Measurements from ENCODE around the gene HGD.
"Not testable (repeated sequence)": the region's sequence is repeated elsewhere in the genome, so short reads cannot be mapped to it uniquely, and the experiment has no call there.

The HGD gene

DNA sequence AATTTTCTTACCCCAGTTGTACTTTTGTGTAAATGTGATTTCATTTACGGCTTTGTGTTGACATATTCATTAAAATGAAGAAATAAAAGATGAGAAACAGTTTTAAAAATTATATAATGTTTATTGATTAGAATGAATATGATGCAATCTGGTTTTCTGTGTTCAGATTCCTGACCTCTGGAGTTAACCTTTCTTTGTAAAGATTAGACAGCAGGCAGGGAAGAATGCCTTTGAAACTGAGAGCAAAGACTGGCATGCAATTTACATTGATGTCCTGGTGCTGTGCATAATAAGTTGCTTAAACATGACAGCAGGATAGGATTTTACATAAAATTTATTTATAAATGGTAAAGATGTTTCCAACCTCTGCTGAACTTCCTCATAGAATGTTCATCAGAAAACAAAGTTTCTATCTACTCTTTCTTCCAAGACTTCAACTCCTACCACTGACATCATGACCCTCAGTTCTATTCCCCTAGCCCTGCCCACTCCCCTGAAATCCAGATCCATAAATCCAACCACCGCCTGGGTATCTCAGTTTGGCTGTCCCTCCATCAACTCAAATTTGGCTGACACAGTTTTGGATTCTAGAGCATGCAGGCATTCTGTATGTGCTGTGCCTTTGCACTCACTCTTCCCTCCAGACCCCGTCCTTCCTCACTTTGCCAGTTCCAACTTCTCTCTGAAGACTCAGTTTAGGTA, 1.7 kb downstream of the HGD start:
- no peak for DNase-seq (ENCODE audit: low read depth in 2 of 2)

DNA sequence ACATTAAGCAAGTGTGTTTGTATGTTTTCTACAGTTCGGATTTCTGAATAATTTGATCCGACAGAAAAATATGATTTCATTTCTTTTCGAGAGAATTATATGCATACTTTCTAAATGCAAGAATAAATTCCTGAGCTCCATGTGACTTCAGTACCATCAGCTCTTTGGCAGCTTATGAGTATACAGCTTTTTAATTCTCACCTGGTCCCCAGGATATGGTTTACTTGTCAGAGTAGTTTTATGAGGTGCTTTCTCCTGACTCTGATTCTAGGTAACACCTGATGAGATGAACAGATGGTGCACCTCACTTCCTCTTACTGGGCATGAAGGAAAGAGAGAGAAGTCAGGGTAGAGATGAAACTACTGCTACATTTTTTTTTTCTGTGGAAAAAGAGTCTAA, 3.1 kb downstream of the HGD start:
- DNase-seq (ENCODE audit: low read depth in 2 of 2): no peak

DNA sequence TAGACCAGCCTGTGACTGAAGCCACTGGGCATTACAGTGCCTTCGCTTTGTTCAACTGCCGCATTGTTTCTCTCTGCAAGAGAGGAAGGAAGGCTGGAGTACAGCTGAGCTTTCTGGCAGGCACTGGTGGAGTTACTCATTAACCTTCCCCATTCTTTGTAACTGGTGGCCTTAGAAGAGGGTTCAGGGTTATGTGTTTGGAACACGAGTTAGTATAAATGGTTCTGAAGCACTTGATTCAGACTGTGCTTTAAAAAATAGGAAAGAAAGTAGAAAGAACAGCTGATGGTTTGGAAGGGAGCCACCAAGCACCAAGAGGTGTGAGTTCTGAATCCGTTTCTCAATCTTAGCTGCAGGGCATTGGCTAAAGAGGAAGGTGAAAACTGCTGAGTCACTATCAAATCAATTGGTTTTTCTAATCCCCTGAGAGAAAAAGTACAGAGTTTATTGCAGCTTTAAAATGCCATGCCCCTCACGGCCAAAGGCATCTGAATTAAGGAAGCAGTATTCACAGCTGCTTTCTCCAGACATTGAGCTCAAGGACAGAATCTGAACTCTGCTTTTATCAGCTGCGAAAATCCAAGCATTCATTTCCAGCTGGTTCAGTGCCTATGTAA, 3.6 kb downstream of the HGD start:
- DNase-seq (ENCODE audit: low read depth in 2 of 2): no peak

DNA sequence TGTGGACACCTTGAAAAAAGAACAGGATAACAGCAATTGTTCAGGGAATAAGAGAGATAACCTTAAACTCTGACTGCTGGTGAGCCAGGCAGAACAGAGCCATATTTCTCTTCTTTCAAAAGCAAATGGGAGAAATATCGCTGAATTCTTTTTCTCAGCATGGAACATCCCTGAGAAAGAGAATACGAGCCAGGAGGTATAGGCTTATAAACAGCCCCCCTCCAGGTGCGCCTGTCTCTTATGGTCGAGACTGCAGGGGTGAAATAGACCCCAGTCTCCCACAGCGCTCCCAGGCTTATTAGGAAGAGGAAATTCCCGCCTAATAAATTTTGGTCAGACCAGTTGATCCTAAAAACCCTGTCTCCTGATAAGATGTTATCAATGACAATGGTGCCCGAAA, 4.8 kb downstream of the HGD start:
- not testable (repeated sequence) for DNase-seq (ENCODE audit: low read depth in 2 of 2)

DNA sequence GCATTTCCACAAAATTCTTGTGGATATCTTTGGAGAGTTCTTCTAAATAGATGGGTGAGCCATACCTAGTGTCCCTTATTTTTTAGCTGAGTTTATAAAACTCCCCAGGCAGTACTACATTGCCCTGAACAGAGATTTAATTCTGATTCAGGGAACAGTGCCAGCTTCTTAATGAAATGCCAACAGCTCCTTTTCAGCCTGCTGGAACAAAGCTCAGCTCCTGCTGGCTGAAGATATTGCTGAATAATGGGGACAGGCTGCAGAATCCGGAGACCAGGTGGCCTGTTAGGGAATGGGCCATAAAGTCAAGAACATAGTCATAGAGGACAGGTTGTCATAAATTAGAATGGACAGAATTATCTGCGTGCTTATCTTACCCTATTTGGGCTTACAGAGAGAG, 8.9 kb downstream of the HGD start:
- DNase-seq (ENCODE audit: low read depth in 2 of 2): no peak

DNA sequence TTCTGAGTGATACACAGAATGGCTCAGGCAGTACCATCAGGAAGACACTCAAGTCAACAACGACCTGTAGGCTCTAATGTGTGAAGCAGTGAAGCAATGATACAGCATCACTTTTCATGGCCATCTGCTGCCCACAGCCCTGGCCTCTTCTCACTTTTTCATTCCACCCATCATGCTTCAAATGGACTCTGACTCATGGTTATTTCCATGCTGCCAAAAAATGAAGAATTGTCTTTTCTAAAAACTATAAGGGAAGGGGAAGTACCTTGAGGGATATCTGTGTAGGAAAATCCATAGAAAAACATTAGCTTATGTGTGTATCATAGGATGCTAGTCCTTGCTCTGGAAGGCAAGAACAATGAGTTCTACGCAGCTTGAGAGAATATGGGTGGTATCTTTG, 11.5 kb downstream of the HGD start:
- no peak for DNase-seq (ENCODE audit: low read depth in 2 of 2)

DNA sequence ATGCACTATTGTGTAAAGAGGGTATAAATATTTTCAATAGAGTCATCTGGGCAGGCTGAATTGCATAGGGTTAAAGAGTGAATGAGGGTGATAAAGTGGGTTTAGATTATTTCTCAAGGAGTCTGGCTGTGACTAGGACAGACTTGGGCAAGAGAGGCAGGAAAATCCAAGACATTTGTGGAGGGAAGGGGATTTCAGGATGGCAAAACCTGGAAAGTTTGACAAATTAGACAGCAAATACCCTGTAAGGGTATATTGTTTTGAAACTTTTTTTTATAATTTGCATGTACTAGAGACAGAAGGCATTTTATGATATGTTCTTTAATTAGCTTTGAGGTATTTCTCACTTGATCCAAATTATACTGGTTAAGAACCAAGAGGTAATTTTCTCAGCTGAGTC, 17.1 kb downstream of the HGD start:
- DNase-seq (ENCODE audit: low read depth in 2 of 2): no peak

DNA sequence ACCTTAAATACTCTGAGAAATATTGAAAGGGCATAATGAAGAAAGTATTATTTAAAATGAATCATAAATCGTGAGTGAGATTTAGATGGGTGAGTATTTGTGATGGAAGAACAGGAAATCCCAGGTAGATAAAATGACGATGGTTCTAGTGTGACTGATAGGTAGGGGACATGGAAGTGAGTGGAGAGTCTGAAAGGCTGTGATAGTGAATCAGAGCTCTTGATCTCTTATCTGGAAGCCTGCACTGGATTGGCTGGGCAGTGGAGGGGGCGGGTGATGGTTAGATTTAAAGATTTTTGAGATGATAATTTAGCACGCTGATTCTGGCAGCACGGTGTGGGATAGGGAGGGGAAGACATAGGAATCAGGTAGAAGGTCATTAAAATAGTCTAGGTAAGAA, 20.1 kb downstream of the HGD start:
- DNase-seq (ENCODE audit: low read depth in 2 of 2): no peak

GRCh38 chr3:120661106-120661905, 20.7 kb downstream of the HGD start:
- DNase-seq (ENCODE audit: low read depth in 2 of 2): no peak

DNA sequence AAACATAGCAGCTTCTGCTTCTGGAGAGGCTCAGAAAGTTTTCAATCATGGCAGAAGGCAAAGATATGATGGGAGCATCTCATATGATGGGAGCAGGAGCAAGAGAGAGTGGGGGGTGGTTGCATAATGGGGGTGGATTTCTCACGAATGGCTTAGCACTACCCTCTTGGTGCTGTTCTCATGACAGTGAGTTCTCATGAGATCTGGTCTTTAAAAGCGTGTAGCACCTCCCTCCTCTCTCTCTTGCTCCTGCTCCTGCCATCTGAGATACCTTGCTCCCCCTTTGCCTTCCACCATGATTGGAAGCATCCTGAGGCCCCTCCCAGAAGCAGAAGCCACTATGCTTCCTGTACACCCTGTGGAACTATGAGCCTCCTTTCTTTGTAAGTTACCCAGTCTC, 22.2 kb downstream of the HGD start:
- DNase-seq (ENCODE audit: low read depth in 2 of 2): no peak

GRCh38 chr3:120659285-120659684, 22.8 kb downstream of the HGD start:
- DNase-seq (ENCODE audit: low read depth in 2 of 2): no peak

DNA sequence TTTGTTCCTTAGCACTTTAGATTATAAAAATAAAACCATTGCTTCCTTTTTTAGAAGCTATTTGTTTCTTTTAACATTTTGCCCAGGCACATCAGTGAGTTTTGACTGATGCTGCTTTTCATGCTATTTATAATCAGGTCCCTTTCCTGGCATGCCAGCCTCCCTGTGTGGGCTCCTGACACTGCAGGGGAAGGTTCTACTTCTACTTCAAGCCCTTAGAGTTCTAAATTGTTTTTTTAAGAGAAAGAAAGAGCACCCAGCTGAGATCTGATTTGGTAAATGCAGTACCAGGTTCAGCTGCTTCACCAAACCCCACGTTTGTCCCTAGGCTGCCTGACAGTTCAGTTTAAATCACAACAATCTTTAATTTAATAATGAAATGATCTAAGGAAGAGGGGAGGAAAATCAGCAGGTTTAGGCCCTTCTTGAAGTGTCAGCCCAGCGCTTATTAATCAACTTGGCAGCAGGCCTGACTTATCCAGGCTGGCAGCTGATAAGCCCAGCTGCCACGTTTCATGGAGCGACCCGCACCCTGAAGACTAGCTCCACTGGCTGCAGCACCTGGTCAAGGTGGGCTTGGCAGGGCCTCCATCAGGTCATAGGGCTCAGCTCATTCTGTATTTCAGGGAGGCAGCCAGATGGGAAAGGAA, 29.0 kb downstream of the HGD start:
- no peak for DNase-seq (ENCODE audit: low read depth in 2 of 2)

- no peak for DNase-seq (ENCODE audit: low read depth in 2 of 2)
These were observed 29.8 kb downstream of the HGD start for GRCh38 chr3:120652281-120652680.

DNA sequence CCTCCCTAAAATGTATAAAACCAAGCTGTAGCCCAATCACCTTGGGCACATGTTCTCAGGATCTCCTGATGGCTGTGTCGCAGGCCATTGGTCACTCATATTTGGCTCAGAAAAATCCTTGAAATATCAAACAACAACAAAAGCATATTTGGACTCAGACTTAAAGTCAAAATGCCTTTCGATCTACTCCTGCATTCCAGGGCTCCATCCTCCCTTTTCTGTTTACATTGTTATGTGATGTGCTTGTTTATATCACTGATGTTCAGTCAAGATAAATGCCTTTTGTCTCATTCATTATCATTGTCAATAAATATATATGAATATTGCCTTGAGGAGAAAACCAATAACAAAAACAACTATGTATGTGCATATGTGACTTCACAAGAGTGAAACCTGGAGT, 31.7 kb downstream of the HGD start:
- no peak for DNase-seq (ENCODE audit: low read depth in 2 of 2)

DNA sequence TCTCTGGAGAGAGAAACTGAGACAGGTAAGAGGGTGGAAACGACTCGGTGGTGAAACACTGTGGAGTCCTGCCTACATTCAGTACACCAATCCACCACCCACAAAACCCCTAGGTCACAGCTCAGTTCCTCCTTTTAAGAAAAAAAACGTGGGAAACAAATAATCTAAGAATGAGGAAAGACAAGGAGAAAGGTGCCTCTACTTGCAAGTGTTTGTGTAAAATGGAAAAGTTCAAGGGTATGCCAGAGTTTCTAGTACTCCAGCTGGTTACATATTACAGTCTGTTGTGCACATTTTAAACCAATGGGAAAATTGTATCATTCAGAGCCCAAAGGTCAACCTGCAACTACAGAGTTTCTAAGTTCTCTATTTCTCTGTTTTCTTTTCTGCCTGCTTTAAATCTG, 32.2 kb downstream of the HGD start:
- no peak for DNase-seq (ENCODE audit: low read depth in 2 of 2)

DNA sequence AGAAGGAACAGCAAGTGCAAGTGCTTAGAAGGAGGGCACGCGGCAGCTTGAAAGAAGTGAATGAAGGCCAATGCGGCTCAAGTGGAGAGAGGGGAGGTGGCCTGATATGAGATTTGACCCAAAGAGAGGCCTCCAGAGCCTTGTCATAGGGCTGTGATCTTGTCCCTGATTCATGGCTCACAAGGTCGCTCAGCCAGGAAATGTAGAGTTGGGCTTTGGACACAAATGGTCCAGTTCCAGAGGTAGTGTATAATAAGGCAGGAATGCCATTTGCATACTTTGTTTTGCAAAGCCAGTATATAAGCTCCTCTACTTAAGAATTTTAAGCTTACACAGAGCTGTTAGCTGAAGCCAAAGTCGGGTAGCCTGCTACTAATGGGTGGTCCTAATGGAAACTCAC, 33.7 kb downstream of the HGD start:
- no peak for DNase-seq (ENCODE audit: low read depth in 2 of 2)

DNA sequence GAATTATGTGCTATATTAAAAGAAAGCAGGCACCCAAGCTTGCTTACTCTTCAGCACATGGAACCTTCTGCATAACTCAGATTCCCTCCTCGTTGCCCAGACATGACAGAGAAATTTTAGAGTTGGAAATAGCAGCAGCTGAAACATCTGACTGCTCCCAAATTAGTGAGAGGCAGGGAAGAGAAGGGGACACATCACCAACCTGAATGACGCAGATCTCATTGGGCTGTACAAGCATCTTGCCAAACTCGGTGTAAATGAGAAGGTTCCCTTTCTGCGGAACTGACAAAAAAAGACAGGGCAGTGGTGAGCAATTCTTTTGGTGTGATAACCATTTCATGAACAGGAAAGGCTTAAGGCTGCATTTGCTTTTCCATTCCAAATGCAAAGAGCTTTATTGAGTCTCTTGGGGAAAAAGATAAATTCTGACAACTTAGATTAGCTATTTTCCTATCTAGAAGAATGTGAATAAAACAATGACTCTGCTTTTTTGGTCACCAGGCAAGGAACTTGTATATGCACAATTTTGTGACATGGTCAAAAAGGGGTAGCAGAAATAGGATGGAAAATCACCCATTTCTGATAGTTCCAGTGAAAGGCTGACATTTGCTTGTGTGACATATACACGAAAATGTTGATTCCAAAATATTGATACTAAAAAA, 35.1 kb downstream of the HGD start:
- no peak for DNase-seq (ENCODE audit: low read depth in 2 of 2)

GRCh38 chr3:120645083-120645845, 36.8 kb downstream of the HGD start:
- DNase-seq (ENCODE audit: low read depth in 2 of 2): no peak

DNA sequence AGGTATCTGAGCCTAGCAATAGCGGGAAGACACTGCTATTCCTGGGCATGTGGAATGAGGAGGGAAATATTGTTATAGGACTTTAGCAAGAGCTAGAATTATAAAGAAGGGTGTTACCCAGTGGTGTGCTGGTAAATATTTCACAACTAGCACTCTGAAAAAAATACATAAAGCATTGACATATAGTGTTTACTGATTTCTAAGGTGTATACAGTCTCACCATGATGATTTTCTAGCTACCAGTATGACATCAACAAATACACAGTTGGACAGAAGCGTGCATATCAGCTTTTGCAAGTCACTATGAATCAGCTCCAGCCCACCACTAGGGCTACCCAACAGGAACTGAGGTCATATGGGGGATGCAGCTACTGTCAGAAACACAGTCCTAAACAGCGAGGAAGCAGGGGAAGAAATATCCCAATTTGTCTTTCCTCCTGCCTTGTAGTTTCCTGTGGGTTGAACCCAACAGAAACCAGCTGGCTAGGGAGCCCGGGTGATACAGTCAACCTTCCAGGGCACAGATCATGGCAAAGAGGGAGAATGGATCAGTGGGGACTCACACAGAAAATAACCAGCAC, 39.6 kb downstream of the HGD start:
- no peak for DNase-seq (ENCODE audit: low read depth in 2 of 2)

DNA sequence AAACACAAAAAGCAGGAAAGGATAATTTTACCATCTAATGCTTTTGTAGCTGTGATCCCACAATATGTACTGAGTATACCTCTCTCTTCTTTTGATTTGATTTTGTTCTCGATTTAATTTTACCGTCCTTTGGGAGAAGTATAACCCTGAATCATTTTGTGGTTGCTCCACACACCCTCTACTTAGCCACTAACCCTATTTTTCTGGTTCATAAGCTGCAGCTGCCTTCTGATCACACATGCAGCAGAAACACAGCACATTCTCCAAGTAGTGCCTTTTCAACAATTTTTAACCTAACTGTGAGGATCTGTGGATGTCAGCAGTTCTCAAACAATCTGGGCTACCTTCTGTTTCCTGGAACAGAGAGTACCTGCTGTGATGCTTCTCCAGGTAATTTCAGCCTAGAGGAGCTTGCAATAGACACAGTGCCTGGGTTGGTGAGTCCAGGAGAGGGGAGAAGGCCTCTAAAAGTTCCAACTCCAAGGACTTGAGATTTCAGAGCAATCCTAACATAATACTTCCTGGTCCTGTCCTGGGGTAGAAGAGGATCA, 40.3 kb downstream of the HGD start:
- DNase-seq (ENCODE audit: low read depth in 2 of 2): no peak

GRCh38 chr3:120640231-120640630, 41.8 kb downstream of the HGD start:
- no peak for DNase-seq (ENCODE audit: low read depth in 2 of 2)

Data from fibroblast of skin of left biceps (primary cell).